Tibial nerve (tissue), 4 donors: ENCODE results near the gene AUTS2.

Experiments used
- EP300 ChIP-seq, 2 donors: sonication (generic); formaldehyde crosslinking; IDR thresholded peaks; one replicate each; pipeline ENCODE4 v1.6.1; 2017; ENCODE audit warnings: antibody characterized with exemption in 2 of 2, mild to moderate bottlenecking in 1 of 2
- POLR2A ChIP-seq, 2 donors: fragments of 450-650 bp; IDR thresholded peaks; one replicate each; pipeline ENCODE4 v1.6.1; 2017; ENCODE audit warnings: antibody characterized with exemption in 2 of 2, mild to moderate bottlenecking in 2 of 2, moderate library complexity in 2 of 2
- TF ChIP-seq, protein P1 (sequence below), 5 experiments: fragments of 200-600 bp in 3 of 5; fragments of 450-650 bp in 2 of 5; sonication (generic) in 3 of 5; IDR thresholded peaks; one replicate each; pipeline ENCODE4 v1.5.1; 2016 to 2019; ENCODE audit warnings: antibody characterized with exemption in 5 of 5, mild to moderate bottlenecking in 3 of 5, moderate library complexity in 2 of 5

DNA sequence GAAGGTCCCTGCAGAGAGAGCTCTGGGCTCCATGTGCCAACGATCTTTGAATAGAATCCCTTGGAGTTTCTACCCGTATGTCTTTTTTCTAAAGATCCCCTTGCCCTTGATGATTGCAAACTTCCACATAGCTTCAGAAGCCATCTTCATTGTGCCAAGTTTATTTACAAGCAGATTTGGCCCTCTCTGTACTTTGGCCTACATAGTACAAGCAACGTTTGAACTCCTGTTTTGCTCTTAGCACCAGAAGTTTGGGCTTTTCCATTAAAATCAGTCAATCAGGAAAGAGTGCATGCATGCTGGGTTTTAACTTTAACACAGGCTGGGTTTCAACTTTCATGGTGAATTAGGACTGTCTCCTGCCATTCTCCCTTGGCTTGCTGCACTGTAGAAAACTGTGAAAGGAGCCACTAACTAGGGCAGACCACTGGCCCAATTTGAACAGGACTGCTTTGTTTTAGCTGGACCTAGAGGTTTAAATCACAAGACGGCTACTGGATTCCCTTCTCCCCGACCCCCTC is 976.1 kb downstream of the AUTS2 start:
- TF ChIP-seq, protein P1, sequence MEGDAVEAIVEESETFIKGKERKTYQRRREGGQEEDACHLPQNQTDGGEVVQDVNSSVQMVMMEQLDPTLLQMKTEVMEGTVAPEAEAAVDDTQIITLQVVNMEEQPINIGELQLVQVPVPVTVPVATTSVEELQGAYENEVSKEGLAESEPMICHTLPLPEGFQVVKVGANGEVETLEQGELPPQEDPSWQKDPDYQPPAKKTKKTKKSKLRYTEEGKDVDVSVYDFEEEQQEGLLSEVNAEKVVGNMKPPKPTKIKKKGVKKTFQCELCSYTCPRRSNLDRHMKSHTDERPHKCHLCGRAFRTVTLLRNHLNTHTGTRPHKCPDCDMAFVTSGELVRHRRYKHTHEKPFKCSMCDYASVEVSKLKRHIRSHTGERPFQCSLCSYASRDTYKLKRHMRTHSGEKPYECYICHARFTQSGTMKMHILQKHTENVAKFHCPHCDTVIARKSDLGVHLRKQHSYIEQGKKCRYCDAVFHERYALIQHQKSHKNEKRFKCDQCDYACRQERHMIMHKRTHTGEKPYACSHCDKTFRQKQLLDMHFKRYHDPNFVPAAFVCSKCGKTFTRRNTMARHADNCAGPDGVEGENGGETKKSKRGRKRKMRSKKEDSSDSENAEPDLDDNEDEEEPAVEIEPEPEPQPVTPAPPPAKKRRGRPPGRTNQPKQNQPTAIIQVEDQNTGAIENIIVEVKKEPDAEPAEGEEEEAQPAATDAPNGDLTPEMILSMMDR (IDR thresholded peaks at IDR 0.05) = no peak
- TF ChIP-seq POLR2A (IDR thresholded peaks at IDR 0.05) = no peak
- no peak for TF ChIP-seq EP300 (IDR thresholded peaks at IDR 0.05)
